HG03039 (cell line): ENCODE data around the gene AHCY.
"Not testable (repeated sequence)": the region's sequence is repeated elsewhere in the genome, so short reads cannot be mapped to it uniquely, and the experiment has no call there.

ENCODE experiments used
- ATAC-seq: cut with Tn5 transposase; IDR thresholded peaks from one replicate; pipeline ENCODE4 v1.9.1; 2021; ENCODE audit warnings: mild to moderate bottlenecking, moderate library complexity; ENCODE audit not compliant: unreplicated experiment

The AHCY gene

DNA sequence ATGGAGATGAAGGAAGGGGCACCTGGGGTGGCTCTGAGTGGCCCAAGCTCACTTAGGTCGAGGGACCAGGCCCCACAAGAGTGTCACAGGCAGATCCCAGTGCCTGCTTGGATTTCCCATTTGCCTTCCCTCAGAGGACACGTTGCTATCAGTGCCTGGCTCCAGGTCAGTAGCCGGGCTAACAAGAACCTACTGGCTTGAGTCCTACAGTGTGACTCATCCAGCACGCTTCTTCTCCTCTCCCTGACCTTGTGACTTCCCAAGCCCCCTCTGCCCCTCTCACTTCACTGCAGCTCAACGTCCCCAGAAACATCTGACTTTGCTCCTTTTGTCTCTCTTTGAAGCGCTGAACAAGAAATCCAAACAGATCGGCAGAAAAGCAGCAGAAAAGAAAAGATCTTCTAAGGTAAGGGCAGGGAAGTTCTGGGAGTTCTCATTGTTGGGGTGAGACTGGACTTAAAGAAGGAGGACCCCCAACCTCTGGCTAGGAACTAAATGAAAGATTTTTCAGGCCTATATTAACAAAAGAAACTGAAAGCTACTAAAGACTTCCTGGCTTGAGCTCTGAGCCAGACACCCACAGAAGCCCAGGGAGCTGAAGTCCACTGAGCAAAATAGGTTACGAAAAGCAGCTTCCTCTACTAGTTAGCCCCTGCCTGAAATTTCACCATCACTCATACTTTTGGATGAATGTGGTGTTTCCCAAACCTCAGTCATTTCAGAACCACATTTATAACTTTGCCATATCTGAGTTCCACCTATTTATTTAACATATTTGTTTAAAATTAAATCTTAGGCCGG lies 40.5 kb downstream of the AHCY start:
- ATAC-seq: no peak

- ATAC-seq: no peak
These were observed 42.8 kb downstream of the AHCY start for GRCh38 chr20:34260208-34260942.

DNA sequence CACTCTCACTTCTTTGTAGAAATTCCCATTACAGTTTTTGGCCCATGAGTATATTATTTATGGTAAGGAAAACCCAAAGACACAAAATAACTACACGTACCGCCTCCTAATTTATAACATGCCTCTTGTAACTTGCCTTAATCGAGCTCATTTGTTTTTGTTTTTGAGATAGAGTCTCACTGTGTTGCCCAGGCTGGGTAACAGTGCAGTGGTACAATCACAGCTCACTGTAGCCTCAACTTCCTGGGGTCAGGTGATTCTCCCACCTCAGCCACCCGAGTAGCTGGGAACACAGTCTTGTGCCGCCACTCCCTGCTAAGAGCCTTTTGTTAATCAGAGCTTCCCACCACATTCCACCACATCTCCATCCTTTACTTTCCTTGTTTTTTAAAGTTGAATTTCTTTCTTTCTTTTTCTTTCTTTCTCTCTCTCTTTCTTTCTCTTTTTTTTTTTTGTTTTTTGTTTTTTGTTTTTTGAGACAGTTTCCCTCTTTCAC lies 46.5 kb downstream of the AHCY start:
- no peak for ATAC-seq

- no peak for ATAC-seq
These were observed 48.2 kb downstream of the AHCY start for GRCh38 chr20:34254979-34255378.

GRCh38 chr20:34252431-34253086 lies 50.6 kb downstream of the AHCY start:
- not testable (repeated sequence) for ATAC-seq

DNA sequence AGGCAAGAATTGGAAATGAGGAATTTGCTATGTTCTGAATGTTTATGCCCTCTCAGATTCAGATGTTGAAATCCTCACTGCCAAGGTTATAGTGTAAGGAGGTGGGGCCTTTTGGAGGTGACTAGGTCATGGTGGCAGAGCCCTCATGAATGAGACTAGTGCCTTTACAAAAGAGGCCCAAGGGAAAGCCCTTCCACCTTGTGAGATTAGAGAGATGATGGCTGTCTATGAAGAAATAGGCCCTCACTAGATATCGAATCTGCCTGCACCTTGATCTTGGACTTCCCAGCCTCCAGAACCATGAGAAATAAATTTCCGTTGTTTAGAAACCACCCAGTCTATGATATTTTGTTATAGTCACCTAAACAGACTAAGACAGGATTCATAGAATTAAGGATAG lies 51.5 kb downstream of the AHCY start:
- ATAC-seq: no peak

- no peak for ATAC-seq
These were observed 53.1 kb downstream of the AHCY start for GRCh38 chr20:34250005-34250404.

GRCh38 chr20:34249291-34249690 lies 53.9 kb downstream of the AHCY start:
- no peak for ATAC-seq

GRCh38 chr20:34246126-34246626 lies 57.0 kb downstream of the AHCY start:
- ATAC-seq: no peak

- no peak for ATAC-seq
These were observed 59.8 kb downstream of the AHCY start for GRCh38 chr20:34243377-34243776.

- ATAC-seq: no peak
These were observed 60.3 kb downstream of the AHCY start for GRCh38 chr20:34242879-34243278.

DNA sequence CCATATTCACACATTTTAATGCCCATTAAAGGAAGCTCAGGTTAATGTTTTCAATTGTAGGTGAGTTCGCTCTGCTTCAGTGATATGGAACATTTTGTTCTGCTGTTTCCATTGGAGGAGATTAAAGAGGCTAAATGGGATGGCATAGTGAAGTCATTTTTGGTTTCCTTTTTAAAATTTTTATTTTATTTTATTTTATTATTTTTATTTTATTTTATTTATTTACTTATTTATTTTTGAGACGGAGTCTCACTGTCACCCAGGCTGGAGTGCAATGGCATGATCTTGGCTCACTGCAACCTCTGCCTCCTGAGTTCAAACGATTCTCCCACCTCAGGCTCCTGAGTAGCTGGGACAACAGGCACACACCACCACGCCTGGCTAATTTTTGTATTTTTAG lies 61.1 kb downstream of the AHCY start:
- not testable (repeated sequence) for ATAC-seq

- no peak for ATAC-seq
These were observed 62.2 kb downstream of the AHCY start, which contains the start of gene ASIP for GRCh38 chr20:34240693-34241615. ASIP (plus strand) TSS chr20:34241423; CDS start chr20:34260375, 18,952 bp downstream.

DNA sequence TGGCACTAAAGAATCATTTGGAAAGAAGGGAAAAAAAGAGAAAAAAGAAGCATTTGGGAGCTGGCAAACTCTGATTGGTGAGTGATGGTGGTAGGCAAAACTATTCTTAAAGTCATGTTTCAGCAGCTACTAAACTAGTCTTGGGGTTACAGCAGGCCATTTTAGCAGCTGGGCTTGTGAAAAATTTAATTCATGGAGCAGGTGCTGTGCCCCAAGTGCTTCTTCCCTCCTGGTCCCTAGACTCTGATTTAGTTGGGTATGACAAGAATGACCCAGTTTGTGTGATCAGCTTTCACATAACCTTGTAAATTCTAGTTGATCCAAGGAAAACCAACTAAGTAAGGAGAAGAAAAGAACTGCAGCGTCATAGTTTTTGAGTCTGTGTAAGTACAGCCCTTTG lies 63.0 kb downstream of the AHCY start:
- no peak for ATAC-seq

DNA sequence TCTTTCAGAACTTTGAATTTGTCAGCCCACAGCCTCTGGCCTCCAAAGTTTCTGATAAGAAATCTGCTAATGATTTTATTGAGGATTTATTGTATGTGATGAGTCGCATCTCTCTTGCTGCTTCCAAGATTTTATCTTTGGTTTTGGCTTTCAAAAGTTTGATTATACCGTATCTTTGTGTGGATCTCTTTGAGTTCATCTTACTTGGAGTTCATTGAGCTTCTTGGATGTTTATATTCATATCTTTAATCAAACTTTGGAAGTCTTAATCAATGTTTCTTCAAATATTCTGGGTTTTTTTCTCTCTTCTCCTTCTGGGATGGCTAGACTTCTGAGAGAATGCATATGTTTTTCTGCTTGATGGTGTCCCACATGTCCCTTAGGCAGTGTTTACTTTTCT lies 65.2 kb downstream of the AHCY start:
- ATAC-seq: no peak

DNA sequence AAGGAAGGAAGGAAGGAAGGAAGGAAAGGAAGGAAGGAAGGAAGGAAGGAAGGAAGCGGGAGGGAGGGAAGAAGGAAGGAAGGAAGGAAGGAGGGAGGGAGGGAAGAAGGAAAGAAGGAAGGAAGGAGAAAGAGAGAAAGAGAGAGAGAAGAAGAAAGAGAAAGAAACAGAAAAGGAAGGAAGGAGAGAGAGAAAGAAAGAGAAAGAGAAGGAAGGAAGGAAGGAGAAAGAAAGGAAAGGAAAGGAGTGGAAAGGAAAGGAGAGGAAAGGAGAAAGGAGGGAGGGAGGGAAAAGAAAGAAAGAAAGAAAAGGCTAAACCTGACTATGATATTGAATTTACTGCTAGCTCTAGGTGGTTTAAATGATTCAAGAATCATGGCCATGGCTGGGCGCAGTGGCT lies 67.3 kb downstream of the AHCY start:
- ATAC-seq: no peak

DNA sequence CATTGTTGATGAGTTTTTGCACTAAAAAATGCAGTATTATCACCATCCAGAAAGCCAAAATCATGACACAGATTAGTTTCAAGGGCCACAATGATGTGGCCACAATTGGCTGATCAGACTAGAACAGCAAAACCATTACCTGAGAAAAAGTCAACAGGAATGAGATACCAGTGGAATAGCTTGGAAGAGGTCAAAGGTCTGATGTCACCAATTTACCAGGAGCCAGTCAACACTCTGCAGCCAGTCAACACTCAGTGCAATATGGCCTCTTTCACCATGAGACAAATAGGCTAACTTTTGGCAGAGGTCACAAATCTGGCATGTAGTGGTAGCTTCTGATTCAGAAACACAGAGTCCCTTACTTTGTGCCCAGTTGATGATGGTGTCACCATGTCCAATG lies 69.5 kb downstream of the AHCY start:
- ATAC-seq: no peak

GRCh38 chr20:34232494-34233087 lies 70.6 kb downstream of the AHCY start:
- ATAC-seq: no peak

DNA sequence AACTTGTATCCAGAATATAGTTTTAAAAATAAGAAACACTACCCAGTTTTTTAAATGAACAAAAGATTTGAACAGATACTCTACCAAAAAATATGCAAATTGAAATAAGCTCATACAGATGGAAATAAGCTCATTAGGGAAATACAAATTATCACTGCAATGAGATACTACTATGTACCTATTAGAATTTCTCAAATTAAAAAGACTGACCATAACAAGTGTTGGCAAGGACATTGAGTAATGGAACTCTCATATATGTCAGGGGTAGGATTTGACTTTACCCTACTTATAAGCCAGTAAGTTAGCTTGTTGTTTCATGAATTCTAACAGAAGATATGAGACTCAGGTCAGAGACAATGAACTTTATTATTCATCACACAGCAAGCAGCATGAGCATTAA lies 71.5 kb downstream of the AHCY start:
- ATAC-seq: no peak
